ENCODE data around the gene PER1. TPM values are rescaled to one million over a fixed set of nuclear protein-coding genes. Genes with fewer than 3 reads are reported as not detected.
A peak's percentile ranks its signal among the peaks of the same experiment; 100 is the strongest.

PER1 gene
- total and polyA plus RNA-seq, 9 of the 15 experiments (the other 6 are each of a cell fraction or from before 2014, with no cell fraction given), result 0.13 to 26.0 (median 3.4) TPM

DNA sequence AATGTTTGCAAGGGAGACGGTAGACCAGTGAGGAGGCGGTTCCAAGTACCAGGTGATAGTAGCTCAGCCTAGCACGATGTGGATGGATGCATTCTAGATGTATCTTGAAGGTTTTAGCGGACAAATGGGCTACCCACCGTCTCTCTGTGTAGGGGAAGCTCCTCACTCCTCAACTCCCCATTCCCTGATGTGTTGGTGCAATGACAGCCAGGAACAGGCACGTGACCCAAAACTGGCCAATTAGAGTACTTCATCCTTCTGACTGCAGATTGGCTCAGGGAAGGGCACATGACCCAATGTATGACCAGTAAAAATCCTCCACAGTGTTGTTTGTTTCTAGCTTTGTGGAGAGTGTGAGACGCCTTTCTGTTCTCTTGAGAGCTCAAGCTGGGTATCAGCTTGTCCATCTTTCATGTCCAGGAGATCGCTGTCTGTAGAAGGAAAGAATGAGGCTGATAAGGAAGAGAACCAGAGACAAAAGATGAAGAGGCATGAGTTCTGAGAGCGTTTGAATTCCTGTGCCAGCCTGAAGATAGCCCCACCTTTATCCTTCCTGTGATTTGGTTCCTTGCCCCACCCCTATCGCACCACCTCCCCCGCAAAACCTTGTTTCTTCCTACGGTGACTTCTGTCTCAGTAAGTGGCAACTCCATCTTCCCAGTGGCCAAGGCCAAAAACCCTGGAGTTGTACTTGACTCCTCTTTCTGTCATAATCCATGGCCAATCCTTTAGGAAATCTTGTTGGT lies 40.0 kb upstream of the PER1 start (continued):
- TF ChIP-seq MGA (IDR thresholded peaks at IDR 0.05), result peak; percentile 69
- no peak for TF ChIP-seq ETS2 (tag; IDR thresholded peaks at IDR 0.05; ENCODE audit: borderline replicate concordance, poor library complexity, severe bottlenecking)
- no peak for TF ChIP-seq CBX1 (IDR thresholded peaks at IDR 0.05; ENCODE audit: low read depth)
- TF ChIP-seq RBM15 (IDR thresholded peaks at IDR 0.05; ENCODE audit: insufficient read depth, low read length), result no peak
- TF ChIP-seq ZNF311 (CRISPR knock-in tag; IDR thresholded peaks at IDR 0.05), result no peak

All from K562 (cell line).